ENCODE data around the gene SRR.

Gene SRR

DNA sequence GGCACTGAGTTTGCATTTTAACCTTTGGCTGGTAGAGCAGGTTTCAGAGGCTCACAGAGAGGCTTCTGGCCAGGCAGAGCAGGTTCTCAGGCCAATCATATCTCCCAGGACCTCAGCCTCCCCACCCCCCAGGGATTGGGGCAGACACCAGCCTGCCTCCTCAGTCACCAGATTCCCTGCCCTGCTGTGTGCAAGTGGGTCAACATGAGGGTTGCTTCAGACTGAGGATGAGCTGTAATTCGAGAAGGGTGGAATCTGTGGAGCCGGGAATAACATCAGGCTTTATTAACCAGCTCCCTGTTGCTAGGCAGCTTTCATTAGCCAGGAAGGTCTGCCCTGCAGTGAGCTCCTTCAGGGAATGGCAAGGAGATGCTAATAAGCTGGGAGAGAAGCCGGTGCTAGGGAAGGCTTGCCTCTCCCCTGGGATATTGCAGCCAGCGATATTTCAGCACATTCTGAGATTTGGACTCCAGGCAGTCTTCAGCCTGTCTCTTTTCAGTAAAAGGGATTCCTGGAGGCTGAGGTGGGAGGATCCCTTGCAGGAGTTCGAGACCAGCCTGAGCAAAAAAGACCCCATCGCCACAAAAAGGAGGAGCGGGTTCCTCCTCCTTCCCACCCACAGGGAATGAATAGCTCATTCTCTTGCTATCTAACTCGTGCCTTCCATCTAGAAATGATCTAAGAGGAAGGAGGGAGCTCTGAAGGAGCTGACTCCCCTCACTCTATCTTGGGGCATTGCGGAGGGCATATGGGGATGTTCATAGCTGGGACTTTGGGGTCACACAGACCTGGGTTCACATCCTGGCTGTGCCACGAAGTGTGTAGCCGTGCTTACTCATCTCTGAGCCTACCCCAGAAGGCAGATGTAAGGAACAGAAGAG lies 44.3 kb downstream of the SRR start:
- no peak for FAIRE-seq

DNA sequence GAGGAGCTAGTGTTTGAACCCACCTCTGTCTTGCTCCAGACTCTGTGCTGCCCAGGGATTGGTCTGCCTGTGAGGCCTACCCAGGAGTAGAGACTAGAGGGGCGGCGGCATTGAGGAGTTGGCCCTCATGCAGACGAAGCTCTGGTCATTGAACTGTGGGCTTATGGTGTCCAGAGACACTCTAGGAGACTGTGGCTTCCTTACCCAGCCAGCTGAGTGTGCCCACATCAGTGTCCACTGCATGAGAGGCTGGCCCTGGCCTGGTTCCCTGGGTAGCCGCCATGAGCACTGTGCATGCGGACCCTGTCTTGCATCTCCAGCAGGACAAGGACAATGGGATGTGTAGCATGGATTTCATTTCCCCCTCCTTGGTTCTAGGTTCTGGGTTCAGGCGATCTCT lies 47.5 kb downstream of the SRR start:
- FAIRE-seq = no peak

DNA sequence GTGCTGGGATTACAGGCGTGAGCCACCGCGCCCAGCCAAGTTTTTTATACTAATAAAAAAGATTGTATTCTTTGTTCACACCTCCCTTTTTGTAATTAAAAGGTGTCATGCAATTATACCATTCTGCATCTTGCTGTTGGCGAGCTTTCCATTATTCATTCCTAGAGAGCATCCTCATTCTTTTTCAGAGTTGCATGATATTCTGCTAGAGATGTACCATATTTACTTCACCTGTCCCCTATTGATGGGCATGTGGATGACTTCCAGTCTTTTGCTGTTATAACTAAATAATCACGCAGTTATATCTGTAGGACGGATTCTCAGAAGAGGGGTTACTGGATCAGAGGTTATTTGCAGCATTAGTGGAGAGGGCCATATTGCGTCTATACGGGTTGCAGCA lies 50.6 kb downstream of the SRR start:
- no peak for FAIRE-seq

DNA sequence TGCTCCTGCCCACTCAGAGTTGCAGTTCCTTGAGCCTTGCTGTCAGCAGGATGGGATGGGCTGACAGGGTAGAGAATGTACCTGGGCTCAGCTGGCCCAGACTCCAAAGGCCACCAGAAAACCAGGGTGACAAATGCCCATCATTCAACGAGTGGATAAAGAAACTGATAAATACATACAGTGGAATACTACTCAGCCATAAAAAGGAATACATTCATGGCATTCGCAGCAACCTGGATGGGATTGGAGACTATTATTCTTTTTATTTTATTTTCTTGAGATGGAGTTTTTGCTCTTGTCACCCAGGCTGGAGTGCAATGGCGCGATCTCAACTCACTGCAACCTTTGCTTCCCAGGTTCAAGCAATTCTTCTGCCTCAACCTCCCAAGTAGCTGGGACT lies 53.5 kb downstream of the SRR start:
- no peak for FAIRE-seq

DNA sequence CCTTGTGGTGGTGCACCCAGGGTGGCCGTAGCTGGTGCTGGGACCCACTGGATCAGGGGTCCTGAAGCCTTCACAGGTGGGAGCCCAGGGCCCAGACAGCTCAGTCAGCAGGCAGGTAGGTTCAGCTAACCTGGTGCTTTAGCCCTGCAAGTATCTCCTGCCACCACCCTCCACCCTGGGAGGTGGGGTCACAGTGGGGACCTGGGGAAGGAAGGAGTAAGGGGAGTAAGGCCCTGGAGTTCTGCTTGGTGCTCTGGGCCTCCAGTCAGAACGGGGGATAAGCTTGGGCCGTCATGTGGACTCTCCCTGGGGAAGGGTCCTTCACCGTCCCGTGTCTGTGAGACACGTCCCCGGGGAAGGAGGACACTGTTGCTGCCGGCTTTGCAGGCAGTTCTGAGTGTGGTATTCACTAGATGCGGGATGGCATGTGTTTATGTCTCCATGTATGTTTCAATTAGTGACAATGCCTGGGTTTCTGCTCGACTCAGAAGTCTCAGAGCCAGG lies 54.2 kb downstream of the SRR start:
- no peak for FAIRE-seq

DNA sequence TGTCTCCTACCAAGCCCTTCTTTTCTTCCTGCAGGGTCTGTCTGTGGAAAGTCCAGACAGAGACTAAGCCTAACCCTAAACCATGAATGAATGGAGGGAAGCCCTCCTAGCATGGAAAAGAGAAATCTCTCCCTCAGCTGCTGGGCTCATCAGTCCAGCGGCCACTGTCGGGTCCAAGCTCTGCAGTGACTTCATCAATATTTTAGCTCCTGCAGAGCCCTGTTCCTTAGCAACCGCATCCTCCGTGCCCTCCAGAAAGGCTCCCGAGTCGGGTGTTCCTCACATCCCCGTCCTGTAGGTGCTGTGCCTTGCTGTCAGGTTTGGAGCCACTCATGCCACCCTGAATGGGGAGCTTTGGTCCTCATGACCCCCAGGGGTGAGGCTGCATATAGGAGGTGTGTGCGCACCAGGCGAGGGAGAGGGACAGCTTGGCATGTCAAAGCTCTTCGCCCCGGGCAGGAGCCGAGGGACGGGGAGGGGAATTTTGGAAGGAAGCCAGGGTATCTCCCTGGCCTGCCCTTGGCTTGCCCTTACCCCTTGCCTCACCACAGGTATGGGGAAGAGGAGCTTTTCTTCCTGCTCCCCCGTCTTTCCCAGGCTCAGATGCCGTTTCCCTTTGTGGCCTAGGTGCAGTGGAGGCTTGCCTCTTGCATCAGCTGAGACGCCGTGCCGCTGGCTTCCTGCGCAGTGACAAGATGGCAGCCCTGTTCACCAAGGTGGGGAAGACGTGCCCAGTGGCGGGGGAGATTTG lies 57.4 kb downstream of the SRR start:
- FAIRE-seq = no peak

DNA sequence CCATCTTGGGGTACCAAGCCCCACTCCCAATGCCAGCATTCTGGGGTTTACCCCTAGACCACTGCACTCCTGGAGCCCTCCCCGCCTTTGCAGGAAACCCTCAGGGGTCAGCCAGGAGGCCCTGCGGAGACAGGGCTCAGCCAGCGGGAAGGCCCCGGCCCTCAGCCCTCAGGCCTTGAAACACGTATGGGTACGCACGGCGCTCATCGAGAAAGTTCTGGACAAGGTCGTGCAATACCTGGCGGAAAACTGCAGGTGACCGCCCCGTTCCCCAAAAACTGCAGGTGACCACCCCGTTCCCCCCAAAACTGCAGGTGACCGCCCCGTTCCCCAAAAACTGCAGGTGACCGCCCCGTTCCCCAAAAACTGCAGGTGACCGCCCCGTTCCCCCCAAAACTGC lies 58.3 kb downstream of the SRR start:
- no peak for FAIRE-seq

DNA sequence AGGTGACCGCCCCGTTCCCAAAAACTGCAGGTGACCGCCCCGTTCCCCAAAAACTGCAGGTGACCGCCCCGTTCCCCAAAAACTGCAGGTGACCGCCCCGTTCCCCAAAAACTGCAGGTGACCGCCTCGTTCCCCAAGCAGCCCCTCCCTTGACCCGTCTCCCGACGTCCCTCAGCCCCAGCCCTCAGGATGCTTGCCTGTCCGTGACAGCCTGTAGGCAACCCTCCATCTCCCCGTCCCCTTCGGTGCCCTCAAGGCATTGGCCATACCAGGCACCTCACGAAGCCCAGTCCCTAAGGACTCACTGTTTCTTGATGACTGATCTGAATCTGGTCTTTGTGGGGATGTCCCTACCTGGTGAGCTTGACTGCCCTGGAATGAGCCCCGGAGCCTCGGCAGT lies 58.7 kb downstream of the SRR start:
- FAIRE-seq = no peak

DNA sequence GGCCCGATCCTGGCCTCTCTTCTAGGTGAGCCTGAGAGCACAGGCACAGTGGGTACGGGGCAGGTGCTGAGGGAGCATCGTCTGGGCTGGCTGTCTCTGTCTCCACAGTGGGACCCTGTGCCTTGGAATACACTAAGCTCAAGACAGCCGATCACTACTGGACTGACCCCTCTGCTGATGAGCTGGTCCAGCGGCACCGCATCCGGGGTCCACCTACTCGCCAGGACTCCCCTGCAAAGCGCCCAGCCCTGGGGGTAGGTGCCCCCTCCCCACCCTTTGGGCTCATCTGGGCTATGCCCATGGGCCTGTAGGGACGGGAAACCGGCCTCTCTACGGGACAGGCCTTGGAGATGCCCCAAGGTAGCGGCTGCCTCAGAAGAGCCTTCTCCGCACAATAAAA lies 59.1 kb downstream of the SRR start:
- no peak for FAIRE-seq

DNA sequence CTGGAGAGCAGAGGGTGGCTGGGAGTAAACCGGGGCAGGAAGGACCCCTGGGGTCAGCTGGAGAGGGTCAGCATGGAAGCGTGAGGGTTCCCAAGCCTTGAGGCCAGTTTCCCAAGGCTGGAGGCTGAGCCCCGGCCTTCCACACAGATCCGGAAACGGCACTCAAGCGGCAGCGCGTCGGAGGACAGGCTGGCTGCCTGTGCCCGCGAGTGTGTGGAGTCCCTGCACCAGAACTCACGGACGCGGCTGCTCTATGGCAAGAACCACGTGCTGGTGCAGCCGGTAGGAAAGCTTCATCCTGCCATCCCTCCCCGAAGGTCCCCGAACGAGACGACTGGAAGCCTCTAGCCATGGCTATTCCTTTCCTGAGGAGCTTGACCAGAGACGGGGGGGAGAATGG lies 59.6 kb downstream of the SRR start:
- no peak for FAIRE-seq

DNA sequence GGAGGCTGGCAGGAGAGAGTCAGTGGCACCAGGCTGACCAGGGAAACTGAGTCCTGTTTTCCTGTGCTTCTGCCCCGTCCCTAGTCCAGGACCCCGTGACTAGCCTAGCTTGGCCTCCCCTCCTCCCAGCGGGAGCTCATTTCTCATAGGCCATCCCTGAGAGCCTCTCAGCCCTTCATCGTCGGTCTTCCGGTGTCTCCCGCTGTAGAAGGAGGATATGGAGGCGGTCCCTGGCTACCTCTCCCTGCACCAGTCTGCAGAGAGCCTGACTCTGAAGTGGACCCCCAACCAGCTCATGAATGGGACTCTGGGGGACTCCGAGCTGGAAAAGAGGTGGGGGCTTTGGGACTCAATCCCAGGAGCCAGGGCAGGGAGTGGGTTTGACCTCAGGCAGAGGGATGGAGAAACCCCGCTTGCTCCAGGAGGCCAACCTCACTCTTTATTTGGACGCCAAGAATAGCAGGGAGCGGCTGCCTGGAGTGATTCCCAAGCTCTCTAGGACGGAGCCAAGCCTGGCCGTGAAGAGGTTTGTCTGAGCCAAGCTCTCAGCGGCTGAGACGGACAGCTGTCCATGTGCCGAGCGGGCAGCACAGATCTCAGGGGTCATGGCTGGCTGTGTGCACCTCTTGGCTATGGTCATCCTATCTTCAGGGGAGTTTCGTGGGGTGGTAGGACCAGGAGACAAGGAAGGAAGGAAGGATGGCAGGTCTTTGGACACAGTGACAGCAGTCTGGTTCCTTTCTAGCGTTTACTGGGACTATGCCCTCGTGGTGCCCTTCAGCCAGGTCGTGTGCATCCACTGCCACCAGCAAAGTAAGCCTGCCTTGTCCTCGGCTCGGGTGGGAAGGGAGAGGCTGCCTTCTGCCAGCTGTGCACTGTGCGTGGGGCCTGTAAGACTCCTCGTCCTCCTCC lies 60.4 kb downstream of the SRR start:
- FAIRE-seq = no peak

DNA sequence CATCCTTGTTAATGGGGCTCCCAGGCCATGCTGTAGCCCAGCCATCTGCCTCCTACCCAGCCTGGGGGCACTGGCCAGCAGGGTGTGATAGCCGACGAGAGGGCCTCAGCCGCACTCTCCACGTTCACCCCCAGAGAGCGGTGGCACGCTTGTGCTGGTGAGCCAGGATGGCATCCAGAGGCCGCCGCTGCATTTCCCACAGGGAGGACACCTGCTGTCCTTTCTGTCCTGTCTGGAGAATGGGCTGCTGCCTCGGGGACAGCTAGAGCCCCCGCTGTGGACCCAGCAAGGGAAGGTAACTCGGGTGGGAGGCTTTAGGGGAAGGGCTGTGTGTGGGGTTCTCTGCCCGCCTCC lies 61.0 kb downstream of the SRR start:
- no peak for FAIRE-seq

DNA sequence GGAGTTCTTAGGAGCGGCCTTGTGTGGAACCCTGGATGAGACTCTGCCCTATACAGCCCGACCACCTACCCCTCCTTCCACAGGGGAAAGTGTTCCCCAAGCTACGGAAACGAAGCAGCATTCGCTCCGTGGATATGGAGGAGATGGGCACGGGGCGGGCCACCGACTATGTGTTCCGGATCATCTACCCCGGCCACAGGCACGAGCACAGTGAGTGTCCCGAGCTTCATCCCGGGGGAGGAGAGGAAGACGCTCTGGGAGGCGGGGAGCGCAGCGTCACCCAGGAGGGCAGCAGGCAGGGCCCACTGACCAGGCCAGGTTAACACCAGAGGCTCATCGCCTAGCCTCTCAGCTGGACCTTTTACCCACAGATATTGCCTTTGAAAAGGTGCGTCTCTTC lies 61.4 kb downstream of the SRR start:
- FAIRE-seq = no peak

DNA sequence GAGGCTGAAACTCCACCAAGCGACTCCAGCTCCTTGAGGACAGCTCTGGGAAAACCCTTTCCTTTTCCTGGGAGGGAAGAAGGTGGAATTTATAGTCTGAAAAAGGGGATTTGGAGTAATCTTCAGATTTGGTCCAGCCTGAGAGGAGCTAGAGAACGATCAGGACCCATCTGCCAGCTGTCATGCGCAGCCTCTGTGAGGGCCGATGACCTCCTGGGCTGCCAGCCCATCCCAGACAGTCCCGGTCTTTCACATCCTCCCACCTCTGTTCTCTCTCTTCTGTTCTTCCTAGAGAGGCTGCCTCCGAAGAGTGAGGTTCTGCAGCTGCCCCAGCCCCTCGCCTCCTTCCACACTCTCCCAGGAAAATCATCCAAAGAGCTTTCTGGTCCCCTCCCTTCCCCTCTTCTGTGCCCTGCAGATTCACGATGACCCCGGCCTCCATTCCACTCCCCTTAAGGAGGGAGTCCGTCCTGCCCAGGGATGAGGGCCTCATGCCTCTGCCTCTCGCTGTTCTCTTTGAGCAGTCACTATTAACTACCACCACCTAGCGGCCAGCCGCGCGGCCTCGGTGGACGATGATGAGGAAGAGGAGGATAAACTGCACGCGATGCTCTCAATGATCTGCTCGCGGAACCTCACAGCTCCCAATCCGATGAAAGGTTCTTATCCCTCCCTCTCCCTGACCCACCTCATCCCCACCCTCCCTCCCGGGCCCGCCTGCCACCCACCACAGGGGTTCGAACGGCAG lies 63.2 kb downstream of the SRR start:
- FAIRE-seq = no peak

DNA sequence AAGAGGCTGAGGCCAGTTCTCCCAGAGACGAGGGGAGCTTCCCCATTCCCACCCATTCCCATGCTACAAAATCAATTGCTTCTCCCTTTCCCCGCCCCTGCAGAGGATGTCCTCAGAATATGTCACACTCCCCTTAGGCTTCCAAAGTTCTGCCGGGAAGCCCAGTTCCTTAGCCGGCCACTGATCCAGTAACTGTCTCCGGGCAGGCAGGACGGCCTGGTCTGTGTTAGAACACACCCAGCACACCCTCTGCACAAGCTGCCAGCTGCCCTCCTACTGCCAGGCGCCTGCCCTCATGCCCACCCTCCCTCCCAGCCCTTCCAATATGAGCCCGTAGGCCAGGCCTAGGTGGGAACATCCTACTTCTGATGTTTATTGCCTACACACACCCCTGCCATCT lies 64.6 kb downstream of the SRR start:
- FAIRE-seq = no peak

DNA sequence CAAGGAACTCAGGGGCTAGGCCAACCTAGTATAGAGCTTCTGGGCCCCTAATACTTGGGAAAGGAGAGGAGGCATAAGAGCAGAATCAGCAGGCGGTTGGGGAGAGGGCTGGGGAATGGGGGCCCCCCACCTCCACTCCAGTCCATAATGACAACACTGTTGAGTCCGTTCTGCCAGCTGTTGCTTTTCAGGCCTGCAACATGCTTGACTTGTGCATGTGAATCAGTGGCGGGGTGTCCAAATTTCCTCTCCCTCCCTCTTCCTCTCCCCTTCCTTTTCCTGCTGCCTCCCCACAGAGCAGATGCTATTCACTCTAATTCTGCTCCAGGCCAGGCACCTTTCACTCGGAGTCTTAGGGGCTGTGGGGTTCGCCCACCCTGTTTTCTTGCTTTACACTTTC lies 65.3 kb downstream of the SRR start:
- FAIRE-seq = no peak

DNA sequence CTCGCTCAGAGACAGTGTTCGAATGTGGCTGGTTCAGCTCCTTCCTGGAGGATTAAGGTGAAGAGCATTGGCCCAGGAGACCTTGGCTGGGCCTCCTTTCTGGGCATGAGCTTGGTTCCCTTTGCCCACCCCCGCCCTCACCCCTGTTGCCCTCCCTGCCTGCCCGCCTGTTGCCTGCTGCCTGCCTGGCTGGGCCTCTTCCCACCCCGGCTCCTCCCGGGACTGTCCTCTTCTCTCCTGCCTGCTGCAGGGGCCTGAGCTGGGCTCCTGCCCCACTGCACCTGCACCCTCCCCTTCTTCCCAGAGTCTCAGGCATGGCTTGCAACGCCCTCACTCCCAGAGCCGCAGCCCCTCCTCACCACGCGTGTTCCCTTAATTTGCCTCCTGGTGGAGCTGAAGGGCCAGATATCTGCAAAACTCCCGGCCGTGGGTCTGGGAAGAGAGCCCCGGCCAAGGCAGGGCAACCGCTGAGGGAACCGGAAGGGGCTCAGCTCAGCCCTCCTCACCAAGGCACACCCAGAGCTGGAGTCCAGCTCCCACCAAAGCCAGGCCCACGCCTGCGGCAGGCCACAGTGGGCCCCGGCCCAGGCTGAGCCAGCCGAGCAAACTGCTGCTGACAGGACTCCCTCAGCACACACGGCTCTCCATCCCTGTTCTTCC lies 65.9 kb downstream of the SRR start:
- no peak for FAIRE-seq

DNA sequence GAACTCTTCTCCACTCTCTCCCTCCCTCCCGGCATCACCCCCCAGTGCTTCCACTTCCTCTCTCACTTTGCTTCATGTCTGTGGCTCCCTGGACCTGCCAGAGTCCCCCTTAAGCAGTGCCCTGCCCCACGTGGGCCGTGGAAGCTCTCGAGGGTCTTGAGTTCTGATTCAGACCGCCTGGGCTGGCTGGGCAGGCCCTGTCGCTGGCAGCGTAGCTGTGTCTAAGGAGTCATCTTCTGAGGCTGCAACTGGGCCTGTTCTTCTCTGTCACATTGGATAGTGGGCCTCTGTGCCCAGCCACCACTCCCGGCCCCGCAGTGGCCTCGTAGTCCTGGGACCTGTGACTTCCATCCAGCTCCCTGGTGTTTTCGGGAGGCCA lies 66.5 kb downstream of the SRR start:
- no peak for FAIRE-seq

DNA sequence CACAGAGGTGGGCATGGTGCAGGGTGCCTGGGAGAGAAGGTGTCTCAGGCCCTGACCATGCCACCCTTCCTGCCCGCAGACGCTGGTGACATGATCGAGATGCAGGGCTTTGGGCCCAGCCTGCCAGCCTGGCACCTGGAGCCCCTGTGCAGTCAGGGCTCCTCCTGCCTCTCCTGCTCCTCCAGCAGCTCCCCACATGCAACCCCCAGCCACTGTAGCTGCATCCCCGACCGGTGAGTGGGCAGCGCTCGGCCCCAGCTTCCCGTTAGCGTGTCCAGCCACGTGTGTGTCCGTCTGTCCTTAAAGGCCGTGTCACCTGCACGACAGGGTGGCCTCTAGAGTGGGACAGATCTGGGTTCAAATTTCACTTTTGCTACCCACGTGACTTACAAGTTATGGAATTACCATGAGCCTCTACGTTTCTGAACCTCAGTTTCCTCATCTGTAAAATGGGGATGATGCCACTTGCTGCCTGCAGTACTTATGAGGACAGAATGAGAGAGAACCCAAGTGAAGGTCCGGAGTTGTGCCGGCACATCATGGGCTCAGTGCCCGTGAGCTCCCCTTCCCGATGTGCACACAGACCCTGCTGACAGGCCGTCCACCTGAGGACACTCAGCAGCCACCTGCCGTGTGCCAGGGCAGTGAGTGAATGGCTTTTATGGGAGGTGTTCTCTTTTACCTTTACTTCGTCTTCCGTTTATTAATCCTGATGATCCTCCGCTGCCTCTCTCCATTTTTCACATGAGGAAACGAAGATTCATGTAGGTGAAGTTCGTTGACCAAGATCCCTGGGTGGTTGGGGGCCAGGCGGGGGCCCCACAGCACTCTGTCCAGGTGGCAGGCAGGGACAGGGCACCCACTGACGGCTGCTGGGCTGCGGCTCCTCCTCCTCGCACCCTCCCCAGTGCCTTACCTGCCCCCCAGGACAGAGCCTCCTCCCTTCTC lies 67.7 kb downstream of the SRR start:
- FAIRE-seq = no peak

DNA sequence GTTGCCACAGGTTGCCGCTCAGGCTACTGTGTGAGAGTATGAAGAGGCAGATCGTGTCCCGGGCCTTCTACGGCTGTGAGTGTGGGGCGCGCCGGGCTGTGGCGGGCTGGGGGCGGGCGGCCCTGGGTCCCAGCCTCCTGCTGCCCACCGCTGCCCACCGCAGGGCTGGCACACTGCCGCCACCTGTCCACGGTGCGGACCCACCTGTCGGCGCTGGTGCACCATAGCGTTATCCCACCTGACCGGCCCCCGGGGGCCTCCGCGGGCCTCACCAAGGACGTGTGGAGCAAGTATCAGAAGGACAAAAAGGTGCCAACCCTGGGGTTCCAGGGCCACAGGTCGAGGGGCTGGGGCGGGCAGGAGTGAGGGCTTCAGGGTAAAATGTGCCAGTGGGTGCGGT lies 68.4 kb downstream of the SRR start:
- no peak for FAIRE-seq

DNA sequence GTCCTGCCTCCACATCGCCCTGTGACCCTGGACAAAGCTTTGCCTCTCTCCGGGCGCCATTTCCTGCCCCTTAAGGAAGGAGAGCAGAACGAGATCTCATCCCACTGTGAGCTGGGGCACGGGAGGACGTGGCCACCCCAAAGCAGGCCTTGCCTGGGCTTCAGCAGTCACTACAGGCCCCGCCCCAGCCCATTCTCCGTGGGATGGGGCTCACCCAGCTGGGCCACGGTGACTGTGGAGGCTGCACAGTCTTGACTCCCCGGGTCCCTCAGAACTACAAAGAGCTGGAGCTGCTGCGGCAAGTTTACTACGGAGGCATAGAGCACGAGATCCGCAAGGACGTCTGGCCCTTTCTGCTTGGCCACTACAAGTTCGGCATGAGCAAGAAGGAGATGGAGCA lies 68.9 kb downstream of the SRR start:
- no peak for FAIRE-seq
